HG03558 (cell line): ENCODE data around the gene WIZ.
A peak's percentile ranks its signal among the peaks of the same experiment; 100 is the strongest.

ENCODE experiments used
- ATAC-seq: cut with Tn5 transposase; IDR thresholded peaks from one replicate; pipeline ENCODE4 v1.9.1; 2021; ENCODE audit warnings: moderate number of reproducible peaks; ENCODE audit not compliant: unreplicated experiment; ENCODE audit errors: extremely low read depth

WIZ gene

DNA sequence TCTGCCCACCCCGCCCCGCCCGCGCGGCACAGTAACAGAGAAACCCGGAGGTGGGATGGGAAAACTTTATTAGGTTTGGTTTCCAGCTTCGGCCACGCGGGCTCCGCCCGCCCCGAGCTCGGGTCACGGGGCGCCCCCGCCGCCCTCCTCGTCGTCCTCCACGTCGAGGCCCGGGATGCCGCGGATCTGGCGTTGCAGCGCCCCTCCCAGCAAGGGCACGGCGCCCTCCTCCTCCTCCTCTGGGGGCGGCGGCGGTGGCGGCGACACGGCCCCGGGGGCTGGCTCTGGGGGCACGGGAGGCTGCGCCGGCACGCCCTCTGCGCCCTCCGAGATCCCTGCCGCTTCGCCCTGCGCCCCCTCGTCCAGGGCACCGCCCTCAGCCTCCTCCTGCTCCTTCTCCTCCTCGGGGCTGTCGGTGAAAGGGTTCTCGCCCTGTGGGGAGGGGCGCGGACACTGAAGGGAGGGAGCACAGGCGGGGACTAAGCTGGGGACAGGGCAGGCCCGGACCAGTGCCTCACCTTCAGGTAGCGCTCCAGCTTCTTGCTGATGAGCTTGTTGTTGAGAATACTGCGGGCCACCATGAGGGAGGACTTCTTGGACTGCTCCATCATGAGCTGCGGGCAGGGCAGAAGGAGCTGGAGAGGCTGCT lies 69.6 kb downstream of the WIZ start:
- peak; percentile 23 for ATAC-seq

DNA sequence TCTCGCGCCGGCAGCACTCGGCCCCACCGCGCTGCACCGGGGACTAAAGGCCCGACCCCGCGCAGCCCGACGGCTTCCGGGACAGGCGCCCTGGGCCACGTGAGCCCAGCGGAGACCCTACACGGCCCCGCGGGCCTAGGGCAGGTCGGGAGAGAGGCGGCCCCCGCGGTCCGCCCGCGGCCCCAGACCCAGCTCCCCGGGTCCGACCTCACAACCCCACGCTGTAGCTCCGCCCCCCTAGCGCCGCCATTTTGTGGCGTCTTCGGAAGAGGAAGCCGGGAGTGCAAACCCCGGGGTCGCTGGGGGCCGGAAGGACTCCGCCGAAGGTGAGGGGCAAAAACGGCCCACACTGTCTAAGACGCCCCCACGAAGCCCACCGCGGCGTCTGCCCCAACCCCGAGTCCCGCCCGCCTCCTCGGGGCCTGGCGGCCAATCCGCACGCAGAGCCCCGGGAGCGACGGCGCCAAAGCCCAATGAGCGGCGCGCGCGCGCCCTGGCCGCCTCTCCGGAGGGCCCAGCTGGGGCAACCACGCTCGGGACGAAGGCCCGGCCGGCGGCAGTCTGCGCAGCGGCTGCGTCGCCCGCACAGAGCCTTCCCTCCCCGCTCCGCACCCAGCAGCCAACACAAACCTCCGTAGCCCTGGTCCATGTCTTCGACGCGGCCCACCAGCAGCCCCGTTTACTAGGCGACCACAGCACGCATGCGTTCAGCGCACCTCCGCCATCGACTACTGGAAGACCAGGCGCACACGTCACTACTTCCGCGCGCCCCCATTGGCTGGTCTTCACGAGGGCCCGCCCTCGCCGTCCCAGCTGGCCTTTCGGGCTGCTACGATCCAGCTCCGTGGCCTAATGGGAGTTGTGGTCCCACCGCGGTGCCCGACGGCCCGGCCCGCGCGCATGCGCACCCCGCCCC lies 70.4 kb downstream of the WIZ start, which contains the start of gene AKAP8:
TSS of gene AKAP8 (minus strand) at position 705 of the 916 bp plus-strand sequence. CDS start at position 649, 56 bp downstream.
- peak; percentile 58 for ATAC-seq

DNA sequence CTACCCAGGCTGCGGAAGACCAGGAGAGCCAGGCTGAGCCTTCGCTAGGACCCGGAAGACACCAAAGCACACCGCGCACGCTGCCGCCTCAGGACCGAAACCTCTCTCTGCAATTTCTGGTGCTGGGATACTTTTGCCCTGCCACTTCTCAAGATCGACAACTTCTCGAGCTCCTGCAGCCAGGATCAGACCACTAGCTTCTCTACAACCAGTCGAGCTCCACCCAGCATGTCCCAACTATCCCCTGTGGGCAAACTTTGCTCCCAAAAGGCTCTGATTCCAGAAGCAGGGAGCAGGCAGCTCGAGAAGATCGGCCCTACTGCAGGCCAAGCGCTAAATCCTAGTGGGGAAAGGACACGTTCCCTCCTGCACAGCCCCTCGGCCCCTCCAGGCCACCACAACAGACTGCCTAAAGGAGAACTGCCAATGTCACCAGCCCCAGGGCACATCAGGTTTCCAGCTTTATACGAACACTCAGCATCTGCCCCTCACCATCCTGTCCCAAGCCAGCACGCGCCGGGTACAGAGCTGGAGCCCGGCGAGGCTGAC lies 71.1 kb downstream of the WIZ start:
- no peak for ATAC-seq

GRCh38 chr19:15374796-15375440 lies 74.8 kb downstream of the WIZ start:
- ATAC-seq, result no peak

DNA sequence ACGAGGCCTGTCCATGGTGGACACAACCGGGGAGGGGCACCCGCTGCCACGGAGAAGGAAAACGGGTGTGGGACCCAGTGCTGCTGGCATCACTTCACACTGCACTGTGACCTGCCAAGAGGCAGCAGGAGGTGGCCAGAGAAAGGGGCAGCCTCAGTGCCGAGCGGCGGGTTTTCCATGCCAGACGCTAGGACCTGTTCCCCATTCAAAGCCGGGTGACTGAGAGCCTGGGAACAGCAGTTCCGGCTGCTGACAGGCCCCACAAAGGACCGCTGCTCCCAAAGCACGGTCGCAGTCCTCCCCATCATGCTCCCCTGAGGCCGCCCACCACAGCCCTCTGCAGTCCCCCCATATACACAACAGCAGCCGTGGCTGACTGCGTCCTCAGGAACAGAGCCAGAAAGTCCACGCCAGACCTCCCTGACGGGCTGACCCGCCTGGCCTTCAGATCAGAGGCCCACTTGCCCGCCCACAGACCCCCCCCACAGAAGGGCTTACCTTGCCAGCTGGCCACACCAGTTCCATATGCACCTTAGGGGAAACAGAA lies 75.6 kb downstream of the WIZ start:
- ATAC-seq, result no peak

GRCh38 chr19:15373644-15374043 lies 76.1 kb downstream of the WIZ start:
- ATAC-seq, result no peak

- no peak for ATAC-seq
Measured at GRCh38 chr19:15372891-15373301, 76.9 kb downstream of the WIZ start.

- no peak for ATAC-seq
Measured at GRCh38 chr19:15372470-15372869, 77.3 kb downstream of the WIZ start.

DNA sequence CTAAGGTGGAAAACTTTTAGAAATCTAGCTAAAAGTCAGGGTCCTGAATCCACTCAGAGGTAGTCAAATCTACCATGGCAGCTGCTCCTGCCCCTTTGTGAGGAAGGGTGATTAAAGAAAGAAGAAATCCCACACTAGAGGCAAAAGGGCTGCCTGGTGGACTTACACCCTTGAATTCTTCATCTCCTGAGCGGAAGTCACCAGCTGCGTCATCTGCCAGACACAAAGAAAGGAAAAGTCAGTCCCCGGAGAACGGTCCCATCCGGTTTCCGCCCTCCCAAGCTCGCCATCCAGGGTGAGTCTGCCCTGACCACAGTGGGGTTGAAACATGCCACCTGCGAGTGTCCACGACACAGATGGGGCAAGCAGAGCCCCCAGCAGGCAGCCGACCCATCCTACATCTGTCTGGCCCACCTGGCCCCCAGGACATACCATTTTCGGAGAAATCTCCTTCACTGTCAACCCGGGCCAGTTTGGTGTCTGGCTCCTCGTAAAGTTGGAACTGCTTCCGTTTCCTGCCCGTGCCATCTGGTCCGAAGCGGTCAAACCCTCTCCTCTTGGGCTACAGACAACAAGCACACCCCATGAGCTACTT lies 77.9 kb downstream of the WIZ start:
- no peak for ATAC-seq

DNA sequence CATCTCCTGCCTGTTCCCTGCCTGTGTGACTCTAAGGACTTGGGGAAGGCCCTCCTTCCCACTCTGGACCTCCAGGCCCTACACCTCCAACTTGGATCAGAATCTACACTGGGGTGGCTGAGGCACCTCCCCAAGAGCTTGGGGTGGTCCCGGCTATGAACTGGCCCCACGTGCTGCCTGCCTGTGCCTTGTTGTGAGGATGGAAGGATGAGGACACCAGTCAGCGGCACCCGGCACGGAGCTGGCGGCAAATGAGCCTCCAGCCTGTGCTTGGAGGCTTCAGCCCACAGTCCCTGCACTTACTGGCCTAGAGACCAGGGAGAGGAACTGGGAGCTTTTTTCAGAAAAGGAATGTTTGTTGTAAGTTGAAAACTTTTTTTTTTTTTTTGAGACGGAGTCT lies 78.6 kb downstream of the WIZ start:
- ATAC-seq, result no peak
